HEK293T (cell line): ENCODE measurements around the gene PCAT6.

Experiments used
- ARNT ChIP-seq: fragments of 450-650 bp; IDR thresholded peaks from 2 replicates; pipeline ENCODE4 v1.6.1; 2017; ENCODE audit warnings: mild to moderate bottlenecking
- ELF4 ChIP-seq: fragments of 450-650 bp; IDR thresholded peaks from 2 replicates; pipeline ENCODE4 v1.6.1; 2017; ENCODE audit warnings: antibody characterized with exemption
- FOXK2 ChIP-seq: fragments of 450-650 bp; IDR thresholded peaks from 2 replicates; pipeline ENCODE4 v1.6.1; 2016; ENCODE audit warnings: mild to moderate bottlenecking
- FOXM1 ChIP-seq: fragments of 450-650 bp; IDR thresholded peaks from 2 replicates; pipeline ENCODE4 v1.6.1; 2017; ENCODE audit warnings: mild to moderate bottlenecking, borderline replicate concordance
- NFRKB ChIP-seq: fragments of 450-650 bp; IDR thresholded peaks from 2 replicates; pipeline ENCODE4 v1.6.1; 2016; ENCODE audit warnings: mild to moderate bottlenecking, moderate library complexity
- SP1 ChIP-seq: fragments of 450-650 bp; IDR thresholded peaks from 2 replicates; pipeline ENCODE4 v1.6.1; 2017

- TF ChIP-seq NFRKB (no peak), FOXM1 (no peak), FOXK2 (no peak), SP1 (no peak), ARNT (no peak), ELF4 (no peak)
Measured at GRCh38 chr1:202844935-202845334, 34.2 kb downstream of the PCAT6 start.
